Neural cell (in vitro differentiated cells): Measurements from ENCODE around the gene ASCC3. TPM values are rescaled to one million over a fixed set of nuclear protein-coding genes. Genes with fewer than 3 reads are reported as not detected.

Source experiments
- H2AFZ ChIP-seq: fragments of 200-600, 300-800 bp; sonication (generic), shearing (Covaris generic); 2 replicates; pipeline ENCODE4 v1.6.0; 2014; ENCODE audit warnings: low read depth, mild to moderate bottlenecking, antibody characterized with exemption, low read length, moderate library complexity
- H3F3A ChIP-seq: fragments of 200-600 bp; shearing (Covaris generic); 2 replicates; pipeline ENCODE4 v1.6.1; 2016; ENCODE audit warnings: mild to moderate bottlenecking, moderate library complexity, mixed read lengths, antibody characterized with exemption, low read length; ENCODE audit not compliant: insufficient read depth, poor library complexity, severe bottlenecking
- H3K27ac ChIP-seq: fragments of 200-600, 300-800 bp; sonication (generic), shearing (Covaris generic); 2 replicates; pipeline ENCODE4 v1.5.1; 2014; ENCODE audit warnings: mild to moderate bottlenecking, low read length, moderate library complexity
- H3K27me3 ChIP-seq: fragments of 300-800, 200-600 bp; sonication (generic), shearing (Covaris generic); 2 replicates; pipeline ENCODE4 v1.6.0; 2014; ENCODE audit warnings: mild to moderate bottlenecking, low read depth, low read length, moderate library complexity; ENCODE audit not compliant: insufficient read depth
- H3K36me3 ChIP-seq: fragments of 300-800, 200-600 bp; sonication (generic), shearing (Covaris generic); 2 replicates; pipeline ENCODE4 v1.5.1; 2014; ENCODE audit warnings: mild to moderate bottlenecking, antibody characterized with exemption, low read length, moderate library complexity; ENCODE audit not compliant: insufficient read depth
- H3K4me2 ChIP-seq: fragments of 300-800, 200-600 bp; sonication (generic), shearing (Covaris generic); 2 replicates; pipeline ENCODE4 v1.6.0; 2014; ENCODE audit warnings: mild to moderate bottlenecking, low read length
- H3K4me3 ChIP-seq: fragments of 300-800, 200-600 bp; sonication (generic), shearing (Covaris generic); 2 replicates; pipeline ENCODE4 v1.5.1; 2014; ENCODE audit warnings: mild to moderate bottlenecking, low read length, moderate library complexity
- H3K79me2 ChIP-seq: fragments of 200-600 bp; shearing (Covaris generic); replicated peaks from 2 replicates; pipeline ENCODE4 v1.6.0; 2014; ENCODE audit warnings: mild to moderate bottlenecking, low read length, moderate library complexity; ENCODE audit not compliant: insufficient read depth
- H3K9ac ChIP-seq: fragments of 300-800, 200-600 bp; sonication (generic), shearing (Covaris generic); 2 replicates; pipeline ENCODE4 v1.6.1; 2016; ENCODE audit warnings: mild to moderate bottlenecking, low read length, mixed read lengths
- H3K9me2 ChIP-seq: fragments of 200-600 bp; shearing (Covaris generic); 2 replicates; pipeline ENCODE4 v1.6.1; 2016; ENCODE audit warnings: mild to moderate bottlenecking, low read length, mixed read lengths; ENCODE audit not compliant: insufficient read depth
- H3K9me3 ChIP-seq: fragments of 200-600, 300-800 bp; sonication (generic), shearing (Covaris generic); 2 replicates; pipeline ENCODE4 v1.6.1; 2016; ENCODE audit warnings: mild to moderate bottlenecking, mixed run types, low read length, moderate library complexity, mixed read lengths
- H4K20me1 ChIP-seq: fragments of 200-600 bp; shearing (Covaris generic); 2 replicates; pipeline ENCODE4 v1.6.1; 2016; ENCODE audit warnings: mild to moderate bottlenecking, mixed run types; ENCODE audit not compliant: insufficient read depth
- EP300 ChIP-seq: fragments of 450-650 bp; conservative IDR thresholded peaks from 2 replicates; pipeline ENCODE4 v1.6.1; 2014; ENCODE audit warnings: antibody characterized with exemption, mild to moderate bottlenecking, moderate library complexity; ENCODE audit not compliant: poor library complexity, severe bottlenecking
- EZH2 ChIP-seq: fragments of 200-600, 300-800 bp; shearing (Covaris generic), sonication (generic); IDR thresholded peaks from 2 replicates; pipeline ENCODE4 v1.6.1; 2014; ENCODE audit warnings: antibody characterized with exemption, low read length, borderline replicate concordance, mild to moderate bottlenecking; ENCODE audit not compliant: insufficient read depth, poor library complexity, severe bottlenecking
- RAD21 ChIP-seq: fragments of 450-650 bp; conservative IDR thresholded peaks from 2 replicates; pipeline ENCODE4 v1.6.1; 2014; ENCODE audit warnings: antibody characterized with exemption, mild to moderate bottlenecking, moderate library complexity
- polyA plus RNA-seq: library from polyadenylated mRNA; depleted of rRNA; stranded (reverse); fragments of >200 nt; gene quantifications from 2 replicates; pipeline ENCODE4 v1.2.3, GENCODE V29; 2014
- TF ChIP-seq, protein P1 (sequence below): fragments of 450-650 bp; IDR thresholded peaks from 2 replicates; pipeline ENCODE4 v1.5.1; 2014; ENCODE audit warnings: antibody characterized with exemption, mild to moderate bottlenecking, moderate library complexity; ENCODE audit not compliant: poor library complexity, severe bottlenecking
- TF ChIP-seq, protein P2 (sequence below): IDR thresholded peaks from 2 replicates; pipeline ENCODE4 v1.6.1; 2012; ENCODE audit warnings: borderline replicate concordance

ASCC3 gene
- polyA plus RNA-seq, 1 donor from 2014 or later, result 14.9 TPM

DNA sequence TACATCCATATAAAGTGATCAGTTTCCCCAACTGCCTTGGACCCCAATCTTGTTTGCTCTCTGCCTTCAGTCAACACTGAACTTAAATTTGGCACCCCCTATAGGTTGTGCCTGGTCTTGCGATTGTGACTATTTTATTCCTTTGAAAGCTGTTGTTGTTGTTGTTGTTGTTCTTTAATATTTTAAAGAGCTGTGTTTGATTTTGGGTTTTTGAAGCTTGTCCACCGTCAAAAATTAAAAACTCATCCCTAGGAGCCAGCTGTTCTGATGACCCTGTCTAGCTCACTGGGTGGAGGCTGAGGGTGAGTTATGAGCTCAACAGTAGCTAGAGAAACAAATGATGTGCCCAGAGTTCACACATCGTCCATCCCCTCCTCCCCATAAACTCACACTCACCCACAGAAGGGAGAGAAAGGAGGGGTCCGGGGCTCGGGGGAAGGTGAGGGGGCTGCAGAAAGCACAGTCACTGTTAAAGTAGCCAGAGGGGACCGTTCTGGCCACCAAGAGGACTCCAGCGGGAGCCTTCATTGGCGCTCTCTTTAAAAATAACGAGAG, 420.4 kb downstream of the ASCC3 start:
- TF ChIP-seq, protein P1, sequence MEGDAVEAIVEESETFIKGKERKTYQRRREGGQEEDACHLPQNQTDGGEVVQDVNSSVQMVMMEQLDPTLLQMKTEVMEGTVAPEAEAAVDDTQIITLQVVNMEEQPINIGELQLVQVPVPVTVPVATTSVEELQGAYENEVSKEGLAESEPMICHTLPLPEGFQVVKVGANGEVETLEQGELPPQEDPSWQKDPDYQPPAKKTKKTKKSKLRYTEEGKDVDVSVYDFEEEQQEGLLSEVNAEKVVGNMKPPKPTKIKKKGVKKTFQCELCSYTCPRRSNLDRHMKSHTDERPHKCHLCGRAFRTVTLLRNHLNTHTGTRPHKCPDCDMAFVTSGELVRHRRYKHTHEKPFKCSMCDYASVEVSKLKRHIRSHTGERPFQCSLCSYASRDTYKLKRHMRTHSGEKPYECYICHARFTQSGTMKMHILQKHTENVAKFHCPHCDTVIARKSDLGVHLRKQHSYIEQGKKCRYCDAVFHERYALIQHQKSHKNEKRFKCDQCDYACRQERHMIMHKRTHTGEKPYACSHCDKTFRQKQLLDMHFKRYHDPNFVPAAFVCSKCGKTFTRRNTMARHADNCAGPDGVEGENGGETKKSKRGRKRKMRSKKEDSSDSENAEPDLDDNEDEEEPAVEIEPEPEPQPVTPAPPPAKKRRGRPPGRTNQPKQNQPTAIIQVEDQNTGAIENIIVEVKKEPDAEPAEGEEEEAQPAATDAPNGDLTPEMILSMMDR, result peak; percentile 32
- TF ChIP-seq EZH2, result no peak
- Histone ChIP-seq H3K79me2 (no peaks in the 10 kb centered on the region), H3K4me3 (no peak overlapping the region), H3K27ac (no peak overlapping the region), H3F3A (no peaks in the 10 kb centered on the region), H4K20me1 (no peaks in the 10 kb centered on the region), H3K4me2 (no peak overlapping the region), H2AFZ (no peak overlapping the region), H3K27me3 (peaks cover 100% of the 10 kb centered on the region), H3K36me3 (no peaks in the 10 kb centered on the region), H3K9ac (no peak overlapping the region), H3K9me3 (no peaks in the 10 kb centered on the region), H3K9me2 (no peaks in the 10 kb centered on the region)

DNA sequence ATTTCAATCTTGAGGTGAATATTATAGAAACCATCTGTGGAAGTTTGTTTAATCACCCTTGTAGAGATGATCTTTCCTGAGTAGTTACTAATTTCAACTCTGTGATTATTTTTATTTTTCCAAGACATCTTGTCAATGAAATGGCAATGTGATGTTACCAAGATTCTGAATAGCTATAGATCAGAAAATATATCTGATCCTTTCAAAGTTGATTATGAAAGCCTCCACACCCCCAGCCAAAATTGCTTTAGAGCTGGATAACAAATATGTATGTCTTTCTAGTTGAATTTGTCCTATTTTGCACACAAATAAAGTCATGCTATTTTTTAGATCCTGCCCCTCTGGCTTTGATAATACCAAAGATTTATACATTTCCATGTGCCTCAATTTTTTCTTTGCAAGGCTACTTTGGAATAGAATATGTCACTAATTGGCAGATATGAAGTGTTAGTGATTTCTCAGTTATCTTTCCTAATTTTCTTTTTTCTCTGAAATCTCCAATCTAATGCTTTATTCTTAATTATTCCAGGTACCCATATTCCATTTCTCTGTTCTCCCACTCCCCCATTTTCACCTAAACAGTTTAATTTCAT, 421.4 kb downstream of the ASCC3 start:
- H4K20me1 ChIP-seq, result no peaks in the 10 kb centered on the region
- H3K27ac ChIP-seq, result no peak overlapping the region
- H3K9me2 ChIP-seq, result no peaks in the 10 kb centered on the region
- peaks cover 100% of the 10 kb centered on the region for H3K27me3 ChIP-seq
- no peak overlapping the region for H3K4me2 ChIP-seq
- no peaks in the 10 kb centered on the region for H3F3A ChIP-seq
- no peak overlapping the region for H3K4me3 ChIP-seq
- no peak overlapping the region for H2AFZ ChIP-seq
- TF ChIP-seq, protein P2, sequence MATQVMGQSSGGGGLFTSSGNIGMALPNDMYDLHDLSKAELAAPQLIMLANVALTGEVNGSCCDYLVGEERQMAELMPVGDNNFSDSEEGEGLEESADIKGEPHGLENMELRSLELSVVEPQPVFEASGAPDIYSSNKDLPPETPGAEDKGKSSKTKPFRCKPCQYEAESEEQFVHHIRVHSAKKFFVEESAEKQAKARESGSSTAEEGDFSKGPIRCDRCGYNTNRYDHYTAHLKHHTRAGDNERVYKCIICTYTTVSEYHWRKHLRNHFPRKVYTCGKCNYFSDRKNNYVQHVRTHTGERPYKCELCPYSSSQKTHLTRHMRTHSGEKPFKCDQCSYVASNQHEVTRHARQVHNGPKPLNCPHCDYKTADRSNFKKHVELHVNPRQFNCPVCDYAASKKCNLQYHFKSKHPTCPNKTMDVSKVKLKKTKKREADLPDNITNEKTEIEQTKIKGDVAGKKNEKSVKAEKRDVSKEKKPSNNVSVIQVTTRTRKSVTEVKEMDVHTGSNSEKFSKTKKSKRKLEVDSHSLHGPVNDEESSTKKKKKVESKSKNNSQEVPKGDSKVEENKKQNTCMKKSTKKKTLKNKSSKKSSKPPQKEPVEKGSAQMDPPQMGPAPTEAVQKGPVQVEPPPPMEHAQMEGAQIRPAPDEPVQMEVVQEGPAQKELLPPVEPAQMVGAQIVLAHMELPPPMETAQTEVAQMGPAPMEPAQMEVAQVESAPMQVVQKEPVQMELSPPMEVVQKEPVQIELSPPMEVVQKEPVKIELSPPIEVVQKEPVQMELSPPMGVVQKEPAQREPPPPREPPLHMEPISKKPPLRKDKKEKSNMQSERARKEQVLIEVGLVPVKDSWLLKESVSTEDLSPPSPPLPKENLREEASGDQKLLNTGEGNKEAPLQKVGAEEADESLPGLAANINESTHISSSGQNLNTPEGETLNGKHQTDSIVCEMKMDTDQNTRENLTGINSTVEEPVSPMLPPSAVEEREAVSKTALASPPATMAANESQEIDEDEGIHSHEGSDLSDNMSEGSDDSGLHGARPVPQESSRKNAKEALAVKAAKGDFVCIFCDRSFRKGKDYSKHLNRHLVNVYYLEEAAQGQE, result no peak
- TF ChIP-seq EZH2 (no peak), EP300 (no peak), RAD21 (no peak)
- TF ChIP-seq, protein P1, result no peak
- H3K36me3 ChIP-seq, result no peaks in the 10 kb centered on the region
- no peaks in the 10 kb centered on the region for H3K79me2 ChIP-seq
- no peaks in the 10 kb centered on the region for H3K9me3 ChIP-seq
- H3K9ac ChIP-seq, result no peak overlapping the region
